Stromal cell of bone marrow (primary cell): ENCODE measurements around the gene ATXN1.
"Not testable (repeated sequence)": the region's sequence is repeated elsewhere in the genome, so short reads cannot be mapped to it uniquely, and the experiment has no call there.

Source experiments
- DNase-seq: peaks from one replicate; pipeline ENCODE4 v3.0.0-alpha.2; 2012; ENCODE audit warnings: low read depth

The ATXN1 gene

DNA sequence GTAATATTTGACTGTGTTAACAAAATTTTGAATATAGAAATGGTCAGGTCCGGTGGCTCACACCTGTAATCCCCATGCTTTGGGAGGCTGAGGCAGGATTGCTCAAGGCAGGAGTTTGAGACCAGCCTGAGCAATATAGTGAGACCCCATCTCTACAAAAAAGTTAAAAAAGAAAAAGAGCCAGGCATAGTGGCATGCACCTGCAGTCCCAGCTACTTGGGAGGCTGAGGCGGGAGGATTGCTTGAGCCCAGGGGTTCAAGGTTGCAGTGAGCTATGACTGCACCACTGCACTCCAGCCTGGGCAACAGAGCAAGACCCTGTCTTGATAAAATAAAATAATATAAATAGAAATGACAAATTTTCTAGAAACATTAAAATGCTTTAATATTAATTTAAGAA, 147.8 kb downstream of the ATXN1 start:
- not testable (repeated sequence) for DNase-seq

DNA sequence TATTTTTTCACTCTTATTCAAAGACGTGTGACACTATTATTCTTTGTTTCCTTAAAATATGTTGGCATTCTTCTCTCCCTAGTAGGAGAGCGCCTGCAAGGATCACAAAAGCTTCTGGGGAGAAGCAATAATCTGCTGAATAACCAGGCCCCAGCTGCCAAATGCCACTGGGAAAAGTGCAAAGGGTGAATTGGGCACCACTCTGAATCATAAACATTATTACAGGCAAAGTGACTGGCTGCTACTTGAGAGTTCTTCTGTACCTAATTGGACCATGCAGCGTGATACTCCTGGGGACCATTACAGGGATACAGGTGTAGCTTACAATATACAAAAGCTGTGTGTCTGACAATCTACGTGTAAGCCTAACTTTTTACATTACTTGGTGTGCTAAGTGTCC, 152.8 kb downstream of the ATXN1 start:
- DNase-seq, result no peak

DNA sequence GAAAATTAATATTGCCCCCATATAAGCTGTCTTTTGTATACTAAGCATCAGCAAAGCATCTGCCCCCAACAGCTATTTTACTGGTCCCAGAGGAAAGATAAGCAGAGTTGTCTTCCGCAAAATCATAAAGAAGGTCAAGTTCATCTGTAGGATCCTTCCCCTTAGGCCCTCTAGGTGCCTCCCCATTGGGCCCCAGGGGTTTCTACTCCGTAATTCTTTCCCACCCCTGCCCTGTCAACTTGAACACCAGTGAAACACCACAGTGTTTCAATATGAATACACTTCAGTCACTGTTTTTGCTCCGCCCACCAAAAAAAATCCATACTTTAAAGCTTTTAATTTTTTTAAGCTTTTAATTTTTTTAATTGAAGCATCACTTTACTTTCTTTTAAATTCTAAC, 159.2 kb downstream of the ATXN1 start:
- no peak for DNase-seq

DNA sequence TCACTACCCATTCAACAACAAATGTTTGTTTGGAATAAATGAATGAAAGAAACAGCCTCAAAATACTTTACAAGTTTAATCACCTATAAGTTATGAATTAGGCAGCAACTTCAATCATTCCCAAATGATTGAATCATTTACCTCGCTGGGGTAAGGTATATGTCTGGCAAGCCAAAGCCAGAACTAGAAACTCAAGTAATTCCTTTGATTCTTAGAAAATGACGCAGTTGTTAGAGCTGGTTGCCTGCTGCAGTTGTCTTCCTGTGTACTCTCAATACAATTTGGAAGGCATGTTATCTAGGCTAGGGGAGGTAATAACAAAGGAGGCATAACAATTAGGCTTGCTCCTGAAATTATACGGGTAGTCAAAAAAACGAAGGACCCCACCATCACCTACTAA, 160.6 kb downstream of the ATXN1 start:
- DNase-seq, result no peak

DNA sequence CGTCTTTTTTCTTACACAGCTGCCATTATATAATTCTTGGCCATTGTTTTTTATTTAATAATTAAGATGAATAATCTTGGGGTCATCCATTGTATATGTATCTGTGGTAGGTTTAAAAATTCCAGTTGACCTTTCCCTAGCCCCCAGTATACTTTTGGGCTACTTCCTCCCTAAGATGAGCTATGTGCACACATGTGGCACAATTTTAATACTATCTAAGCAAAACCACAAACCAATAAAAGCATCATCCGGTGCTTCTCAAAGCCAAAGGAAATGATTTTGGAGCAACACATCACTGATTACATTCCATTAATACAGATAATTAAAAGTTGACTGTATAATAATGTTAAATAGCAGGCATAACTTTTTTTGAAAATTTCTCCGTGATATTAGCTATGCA, 161.2 kb downstream of the ATXN1 start:
- no peak for DNase-seq

DNA sequence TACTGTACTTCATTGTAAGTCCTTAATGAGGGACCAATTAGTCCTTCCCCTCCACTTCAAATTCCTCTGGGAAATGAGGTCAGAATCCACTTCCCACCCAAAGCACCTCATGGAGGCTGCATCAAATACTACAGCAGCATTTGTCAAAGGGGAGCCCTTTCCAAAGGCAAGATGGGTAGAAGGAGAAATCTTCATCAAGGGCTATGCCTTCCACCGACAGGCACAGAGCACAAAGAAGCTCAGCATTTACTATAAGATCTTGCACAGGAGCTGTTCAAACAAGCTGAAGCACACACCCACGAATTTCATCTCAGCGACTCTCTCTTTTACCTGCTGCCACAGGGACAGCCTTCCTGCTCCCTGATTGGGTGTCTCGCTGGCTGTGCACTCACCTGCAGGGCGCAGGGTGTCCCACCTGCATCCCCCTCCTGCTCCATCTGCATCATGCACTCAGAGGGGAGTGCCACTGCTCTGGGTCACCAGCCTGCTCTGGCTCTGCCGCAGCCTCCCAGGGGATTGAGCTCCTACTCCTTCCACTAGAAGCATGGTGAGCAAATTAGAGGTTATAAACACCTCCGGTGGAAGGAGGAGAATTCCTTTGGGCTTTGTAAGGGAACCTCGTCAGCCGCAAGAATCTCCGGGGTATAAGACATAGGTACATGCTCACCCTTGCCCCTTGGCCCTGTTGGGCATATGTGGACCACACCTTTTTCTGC, 164.5 kb downstream of the ATXN1 start:
- no peak for DNase-seq

DNA sequence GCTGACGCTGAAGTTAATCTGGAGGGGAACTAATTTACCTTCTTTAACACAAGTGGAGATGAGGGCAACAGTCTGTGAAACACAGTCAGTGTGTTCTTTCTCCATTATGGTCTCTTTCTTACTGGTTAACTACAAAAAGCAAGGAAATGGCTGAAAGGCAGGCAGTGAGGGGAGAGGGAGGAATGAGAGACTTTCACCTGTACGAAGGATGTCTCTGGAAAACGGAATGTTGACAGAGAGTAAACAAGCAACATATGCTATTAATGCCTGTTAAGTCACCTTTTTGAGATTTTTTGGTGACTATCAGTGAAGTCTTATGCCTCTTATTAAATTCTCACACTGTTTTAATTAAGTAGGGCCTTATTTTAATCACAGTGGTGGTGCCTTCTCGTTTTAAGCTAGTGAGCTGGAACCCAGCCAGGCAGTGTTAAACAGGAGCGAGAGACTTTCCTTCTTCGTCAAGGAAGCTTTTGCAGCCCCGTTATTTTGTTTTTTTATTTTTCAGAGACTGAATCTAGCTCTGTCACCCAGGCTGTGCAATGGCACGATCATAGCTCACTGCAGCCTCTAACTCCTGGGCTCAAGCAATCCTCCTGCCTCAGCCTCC, 165.6 kb downstream of the ATXN1 start:
- no peak for DNase-seq

DNA sequence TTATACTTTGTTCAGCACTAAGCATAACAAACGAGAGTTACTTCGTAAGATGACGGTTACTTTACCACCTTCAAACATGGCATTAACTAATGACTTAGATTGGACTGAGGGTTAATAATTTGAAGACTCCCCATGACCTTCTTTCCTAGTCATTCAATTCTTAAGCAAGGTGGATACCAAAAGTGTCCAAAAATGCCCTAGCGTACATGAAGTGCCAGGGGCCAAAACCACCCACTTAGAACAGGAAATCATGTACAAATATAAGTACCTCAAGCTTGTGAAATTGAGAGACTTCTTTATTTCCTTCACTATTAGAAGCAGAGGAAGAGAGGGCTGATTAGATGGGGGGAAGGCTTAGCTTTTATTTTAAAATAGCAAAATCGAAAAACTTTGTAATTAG, 166.4 kb downstream of the ATXN1 start:
- no peak for DNase-seq

DNA sequence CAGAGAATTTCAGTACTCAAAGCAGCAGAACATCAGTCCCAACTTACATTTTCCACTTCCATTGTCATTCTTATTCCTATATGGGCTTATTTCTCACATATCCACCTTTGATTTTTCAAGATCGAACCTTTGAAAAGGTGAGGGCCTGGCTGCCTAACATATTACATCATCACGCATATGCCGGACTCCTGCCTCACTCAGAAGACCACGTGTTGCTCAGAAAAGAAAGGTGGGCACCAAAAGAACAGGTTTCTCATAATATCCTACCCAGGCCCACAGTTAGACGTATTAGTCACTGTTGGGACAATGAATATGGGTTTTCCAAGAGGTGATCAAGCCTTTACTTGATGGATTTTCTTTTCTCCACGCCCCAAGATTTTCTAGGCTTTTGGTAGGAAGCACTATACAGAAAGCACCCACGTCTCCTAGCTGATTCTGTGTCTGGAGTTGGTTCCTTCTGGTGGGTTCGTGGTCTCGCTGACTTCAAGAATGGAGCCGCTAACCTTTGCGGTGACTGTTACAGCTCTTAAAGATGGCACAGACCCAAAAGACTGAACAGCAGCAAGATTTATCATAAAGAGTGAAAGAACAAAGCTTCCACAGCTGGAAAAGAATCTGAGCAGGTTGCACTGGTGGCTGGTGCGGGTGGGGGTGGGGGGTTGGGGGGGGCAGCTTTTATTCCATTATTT, 168.9 kb downstream of the ATXN1 start:
- DNase-seq, result no peak

DNA sequence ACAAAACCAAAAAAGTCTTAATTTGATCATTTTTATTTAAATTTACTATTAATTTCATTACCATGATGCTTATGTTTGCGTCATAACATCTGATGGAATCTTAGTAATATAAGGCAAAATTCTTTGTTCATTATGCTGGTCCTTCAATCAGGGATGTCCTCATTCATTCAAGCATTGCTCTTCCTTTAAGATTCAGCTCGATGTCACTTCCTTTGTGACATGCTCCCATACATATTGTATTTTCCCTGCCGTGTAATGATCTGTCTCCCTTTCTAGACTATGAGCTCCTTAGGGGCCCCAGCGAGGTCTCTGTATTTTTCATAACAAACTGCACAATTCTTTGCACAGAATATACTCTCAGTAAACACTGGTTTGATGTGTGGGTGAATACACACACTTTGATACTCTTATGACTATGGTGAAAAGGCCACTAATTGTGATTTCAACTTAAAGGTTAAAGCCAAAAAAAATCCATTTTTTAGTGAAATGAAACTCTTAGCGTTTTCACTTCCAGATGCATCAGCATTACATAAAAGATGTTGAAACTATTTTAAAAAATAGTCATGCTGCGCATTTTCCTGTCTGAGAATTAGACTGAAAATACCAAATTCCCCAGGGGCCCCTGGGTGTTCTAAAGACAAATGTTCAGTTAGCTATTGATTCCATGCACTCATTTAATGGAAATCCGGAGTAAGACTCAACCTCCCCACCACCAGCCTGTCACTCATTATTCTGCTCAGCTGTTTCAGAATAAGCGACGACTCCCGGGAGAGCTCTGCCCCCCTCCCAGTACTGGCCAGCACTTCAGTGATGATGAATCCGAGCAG, 169.7 kb downstream of the ATXN1 start:
- no peak for DNase-seq

DNA sequence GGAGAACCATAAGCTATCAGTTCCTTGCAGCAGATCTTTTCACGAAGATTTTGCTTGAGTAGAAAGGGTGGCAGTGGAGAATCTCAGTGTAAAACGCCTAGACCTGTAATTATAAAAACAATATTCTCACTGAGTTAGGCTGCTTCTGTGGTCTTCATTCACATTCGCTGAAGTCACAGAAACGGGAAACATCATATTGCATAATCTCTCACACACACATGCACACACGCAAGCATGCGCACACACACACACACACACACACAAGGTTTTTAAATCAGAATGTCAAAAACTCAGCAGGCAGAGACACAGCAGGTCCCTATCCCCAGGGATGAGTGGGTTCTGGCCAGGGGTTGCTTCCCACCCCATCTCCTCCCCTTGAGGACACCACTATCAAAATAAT, 175.5 kb downstream of the ATXN1 start:
- peak; percentile 44 for DNase-seq

DNA sequence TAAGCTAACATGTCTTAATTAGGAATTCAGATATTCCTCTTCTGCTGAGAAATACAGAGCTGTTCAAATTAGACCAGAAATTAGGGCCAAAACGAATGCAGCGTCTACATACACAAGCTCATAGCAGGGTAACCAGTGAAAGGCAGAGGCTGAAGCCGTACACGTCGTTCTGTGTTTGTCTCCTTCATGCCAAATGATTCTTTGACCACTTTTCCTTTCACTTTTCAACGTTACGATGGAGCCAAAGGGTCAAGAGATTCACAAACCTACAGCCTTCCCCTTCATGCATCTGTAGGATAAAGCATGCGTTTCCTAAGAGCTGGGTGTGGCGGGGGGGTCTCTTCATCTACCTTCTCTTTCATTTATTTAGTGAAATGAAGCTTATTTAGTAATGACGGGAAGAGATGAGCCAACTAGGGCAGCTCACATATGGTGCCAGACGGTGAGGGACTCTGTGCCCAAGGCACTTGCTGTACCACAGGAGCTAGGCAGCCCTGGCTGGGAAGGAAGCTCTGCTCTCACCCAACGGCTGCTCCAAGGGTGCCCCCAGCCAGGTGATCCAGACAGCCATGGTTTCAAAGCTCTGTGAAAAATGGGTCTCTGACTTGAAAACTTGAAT, 178.0 kb downstream of the ATXN1 start:
- no peak for DNase-seq

DNA sequence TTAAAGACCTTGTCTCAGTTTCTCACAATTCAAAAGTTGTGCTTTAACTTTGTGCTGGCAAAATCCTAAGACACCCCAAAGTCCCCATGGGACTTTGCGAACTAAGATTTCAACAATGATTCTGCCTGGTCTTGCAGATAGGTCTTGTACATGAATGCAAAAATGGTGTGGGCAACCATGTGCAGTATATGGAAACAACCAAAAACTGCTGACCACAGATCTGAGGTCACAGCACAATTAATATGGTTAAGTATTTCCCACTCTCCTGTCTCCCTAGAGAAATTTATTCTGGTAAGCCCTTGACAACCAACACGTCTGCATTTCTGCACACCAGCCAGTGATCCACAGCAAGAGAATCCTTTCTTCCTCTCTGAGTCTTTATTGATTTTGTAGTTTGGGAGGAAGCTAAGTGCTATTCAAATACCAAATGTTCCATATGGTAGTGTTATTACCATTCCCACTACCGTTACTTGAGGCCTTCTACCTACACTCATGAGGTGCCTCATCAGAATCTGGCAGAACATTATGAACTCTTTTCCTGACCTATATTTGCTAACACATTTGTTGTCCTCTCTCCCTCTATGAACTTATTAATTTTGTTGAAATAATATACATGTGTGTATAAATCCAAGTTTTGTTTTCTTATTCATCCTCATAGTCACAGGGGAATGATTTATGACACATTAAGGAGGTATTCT, 178.7 kb downstream of the ATXN1 start:
- no peak for DNase-seq

DNA sequence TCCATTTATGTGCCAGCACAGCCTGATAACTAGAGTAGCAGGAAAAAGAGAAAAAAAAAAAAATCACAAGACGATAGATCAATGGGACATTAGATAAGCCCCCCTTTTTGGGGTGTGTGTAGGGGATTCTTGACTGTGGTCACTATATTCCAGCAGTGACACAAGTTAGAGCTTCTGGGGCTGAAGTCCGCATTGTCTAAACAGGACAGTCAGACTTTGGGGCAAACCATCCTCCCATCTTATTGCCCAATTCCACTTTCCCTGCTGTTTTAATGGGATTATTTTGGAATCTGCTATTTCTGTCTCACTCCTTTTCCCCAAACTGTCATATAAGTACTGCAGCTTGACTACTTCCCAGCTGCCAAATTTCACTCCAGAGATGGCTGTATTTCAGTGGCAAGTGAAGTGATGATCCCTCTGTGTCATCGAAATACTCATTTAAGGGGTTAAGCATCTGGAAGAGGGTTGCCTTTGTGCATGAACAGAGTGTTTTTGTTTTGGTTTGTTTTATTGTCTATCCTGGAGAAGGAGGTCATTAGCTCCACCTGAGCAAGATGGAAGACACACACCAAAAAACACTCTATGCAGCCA, 182.5 kb downstream of the ATXN1 start:
- DNase-seq, result no peak

DNA sequence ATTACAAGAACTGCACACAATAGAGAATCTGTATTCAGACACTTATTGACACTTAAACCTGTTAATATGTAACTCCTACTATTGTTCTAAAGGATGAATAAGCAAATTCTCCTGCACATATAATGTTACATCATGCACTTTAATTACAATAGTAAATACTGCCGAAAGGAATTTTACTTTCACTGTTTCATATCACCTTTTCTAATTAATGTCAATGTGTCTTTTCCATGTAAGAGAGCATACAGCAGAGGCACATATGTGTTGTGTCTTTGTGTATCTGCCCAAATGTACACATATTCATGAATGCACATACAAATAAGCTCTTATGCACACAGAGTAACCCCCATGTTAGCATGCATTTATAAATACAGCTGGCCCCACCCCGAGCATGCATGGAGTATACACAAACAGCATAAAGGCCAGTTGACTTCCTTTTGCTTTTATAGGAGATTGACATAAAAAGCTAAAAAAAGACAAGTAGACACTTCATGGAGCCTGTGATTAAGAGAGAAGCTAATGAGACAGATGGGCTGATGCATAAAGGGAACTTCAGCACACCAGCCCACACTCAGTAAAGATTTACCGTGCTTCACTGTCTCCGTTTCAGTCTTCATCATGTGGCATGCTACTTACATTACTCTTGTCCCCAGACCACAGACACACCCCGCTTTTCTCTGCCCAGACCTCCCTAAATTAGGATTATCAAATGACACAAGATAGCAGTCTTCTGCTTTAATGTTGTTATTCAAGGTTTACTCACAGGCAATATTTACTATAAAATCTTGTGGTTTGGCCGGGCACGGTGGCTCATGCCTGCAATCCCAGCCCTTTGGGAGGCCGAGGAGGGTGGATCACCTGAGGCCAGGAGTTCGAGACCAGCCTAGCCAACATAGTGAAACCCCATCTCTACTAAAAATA, 184.6 kb downstream of the ATXN1 start:
- no peak for DNase-seq

DNA sequence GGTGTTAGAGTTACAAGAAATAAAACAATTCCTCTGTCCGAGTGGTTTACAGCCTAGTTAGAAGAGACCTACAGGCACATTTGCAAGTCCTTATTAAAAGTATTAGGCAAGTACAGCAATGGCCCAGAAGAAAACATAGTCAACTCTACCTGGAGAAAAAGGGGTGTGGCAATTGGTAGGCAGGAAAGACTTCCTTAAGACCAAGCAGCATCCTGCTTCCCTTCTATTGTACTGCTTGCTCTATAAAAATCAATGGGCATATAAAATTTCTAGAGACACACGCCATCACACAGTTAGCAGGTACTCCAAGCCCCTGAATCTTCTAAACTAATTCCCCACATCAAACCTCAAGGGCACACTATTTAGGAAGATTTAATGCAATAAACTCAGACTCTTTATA, 185.6 kb downstream of the ATXN1 start:
- DNase-seq, result no peak

DNA sequence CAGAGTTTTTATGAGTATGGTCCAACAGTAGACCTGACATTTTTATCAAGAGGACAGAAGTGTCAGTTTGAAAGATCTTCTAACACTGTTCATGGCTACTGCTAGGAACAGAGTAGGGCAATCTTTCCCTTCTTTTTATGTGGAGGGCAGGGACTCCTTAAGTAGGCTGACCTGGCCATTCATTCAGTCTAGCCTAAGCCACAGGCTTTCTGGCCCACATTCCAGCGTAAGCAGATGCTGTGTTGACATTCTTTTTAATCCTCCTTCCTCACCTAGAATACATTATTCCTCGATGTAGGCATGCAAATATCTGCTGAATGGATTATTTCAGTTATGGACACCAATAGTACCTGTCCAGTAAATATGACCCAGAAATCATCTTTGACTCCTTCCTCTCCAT, 188.3 kb downstream of the ATXN1 start:
- no peak for DNase-seq

DNA sequence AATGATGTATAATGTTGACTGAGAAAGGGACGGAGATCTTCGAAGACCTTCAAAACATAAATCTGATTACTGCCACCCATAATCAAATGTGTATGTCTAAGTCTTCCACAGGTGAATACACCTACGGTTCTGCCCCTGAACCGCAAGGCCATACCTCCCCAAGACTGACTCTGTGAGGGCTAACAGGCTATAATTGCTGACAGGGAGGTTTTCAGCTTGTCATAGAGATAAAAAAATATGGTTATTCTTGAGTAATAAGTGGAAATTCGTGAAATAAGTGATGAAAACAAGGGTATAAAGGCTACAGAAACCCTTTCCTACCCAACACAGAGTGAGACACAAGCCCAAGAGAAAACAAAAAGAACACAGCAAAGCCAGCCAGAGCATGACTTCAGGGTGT, 188.9 kb downstream of the ATXN1 start:
- no peak for DNase-seq

DNA sequence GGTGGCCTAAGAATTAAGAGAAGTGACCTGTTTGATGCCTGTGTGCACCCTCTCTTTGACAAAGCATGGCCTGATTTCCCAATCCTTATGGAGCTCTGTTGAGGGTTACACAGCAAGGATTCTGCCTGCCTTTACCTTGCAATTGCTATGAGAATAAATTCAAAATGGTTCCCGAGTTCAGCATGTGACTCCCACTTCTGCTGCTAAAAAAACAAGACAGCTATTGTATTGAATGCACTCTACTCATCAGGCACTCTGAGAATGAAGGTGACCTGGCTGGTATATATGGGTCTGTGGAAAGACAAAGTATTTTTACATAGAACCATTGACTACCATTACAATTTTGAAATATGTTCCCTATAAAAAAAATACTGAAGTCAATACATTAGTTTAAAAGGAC, 190.3 kb downstream of the ATXN1 start:
- DNase-seq, result no peak

DNA sequence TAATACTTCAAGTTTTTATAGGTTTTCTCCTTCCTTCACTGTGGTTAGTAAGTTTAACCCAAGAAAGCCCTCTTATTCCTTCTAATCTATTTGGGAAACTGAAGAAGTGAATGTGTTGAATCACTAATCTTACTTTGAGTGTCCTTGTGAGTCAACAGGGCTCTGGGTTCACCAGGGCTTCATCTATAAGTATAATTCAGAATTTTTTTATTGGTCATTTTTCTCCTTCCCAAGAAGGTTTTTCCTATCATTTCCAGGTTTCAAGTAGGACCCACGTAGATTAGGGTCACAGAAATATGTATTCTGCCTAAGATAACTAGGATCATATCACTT, 191.1 kb downstream of the ATXN1 start:
- no peak for DNase-seq
